Fibroblast of lung (primary cell): ENCODE results near the gene PAK6. TPM values are rescaled to one million over a fixed set of nuclear protein-coding genes. Genes with fewer than 3 reads are reported as not detected.

Source experiments
- DNase-seq, 2 donors: peaks; one replicate each; pipeline versions ENCODE4 v3.0.0 to v3.0.0-alpha.2; 2010; ENCODE audit warnings: low read depth in 2 of 2
- H2AFZ ChIP-seq: 2 replicates; pipeline ENCODE4 v1.5.1; 2012; ENCODE audit warnings: low read length, control low read depth, inconsistent platforms
- H3K27ac ChIP-seq: 2 replicates; pipeline ENCODE4 v1.5.1; 2011; ENCODE audit warnings: low read length, control low read depth; ENCODE audit not compliant: insufficient read depth
- H3K27me3 ChIP-seq: 2 replicates; pipeline ENCODE4 v1.5.1; 2011; ENCODE audit warnings: mild to moderate bottlenecking, low read length; ENCODE audit not compliant: control insufficient read depth, insufficient read depth
- H3K36me3 ChIP-seq: 2 replicates; pipeline ENCODE4 v1.5.1; 2011; ENCODE audit warnings: low read length; ENCODE audit not compliant: control insufficient read depth, insufficient read depth
- H3K4me1 ChIP-seq: 2 replicates; pipeline ENCODE4 v1.5.1; 2011; ENCODE audit warnings: low read length; ENCODE audit not compliant: control insufficient read depth, insufficient read depth; ENCODE audit errors: extremely low read depth
- H3K4me2 ChIP-seq: 2 replicates; pipeline ENCODE4 v1.5.1; 2011; ENCODE audit warnings: low read length, control low read depth; ENCODE audit not compliant: insufficient read depth; ENCODE audit errors: extremely low read depth
- H3K4me3 ChIP-seq, 4 experiments: fragments of 200-600 bp in 1 of 4; sonication (generic) in 1 of 4; replicated peaks in 1 of 4; 2 replicates each; pipeline ENCODE4 v1.5.1; 2011 to 2016; ENCODE audit warnings: low read length in 4 of 4, low read depth in 3 of 4, mild to moderate bottlenecking in 3 of 4, control low read depth in 2 of 4, inconsistent platforms in 1 of 4, mixed read lengths in 1 of 4; ENCODE audit not compliant: insufficient read depth in 1 of 4; ENCODE audit errors: control extremely low read depth in 1 of 4
- H3K79me2 ChIP-seq: 2 replicates; pipeline ENCODE4 v1.5.1; 2012; ENCODE audit warnings: mild to moderate bottlenecking, low read length, inconsistent platforms; ENCODE audit not compliant: control insufficient read depth, insufficient read depth
- H3K9ac ChIP-seq: 2 replicates; pipeline ENCODE4 v1.5.1; 2011; ENCODE audit warnings: mild to moderate bottlenecking, low read length, control low read depth; ENCODE audit not compliant: insufficient read depth
- H3K9me3 ChIP-seq: 2 replicates; pipeline ENCODE4 v1.5.1; 2012; ENCODE audit warnings: low read depth, low read length; ENCODE audit not compliant: control insufficient read depth, insufficient read depth
- H4K20me1 ChIP-seq: 2 replicates; pipeline ENCODE4 v1.5.1; 2011; ENCODE audit warnings: low read length; ENCODE audit not compliant: control insufficient read depth, insufficient read depth; ENCODE audit errors: extremely low read depth
- CTCF ChIP-seq, 2 donors: IDR thresholded peaks in 1 of 2; conservative IDR thresholded peaks in 1 of 2; 1 replicate in 1 of 2; 2 replicates in 1 of 2; pipeline ENCODE4 v1.5.1; 2011 to 2012; ENCODE audit warnings: low read length in 2 of 2, control low read depth in 1 of 2, inconsistent platforms in 1 of 2, low read depth in 1 of 2, mild to moderate bottlenecking in 1 of 2
- EZH2 ChIP-seq: IDR thresholded peaks from 2 replicates; pipeline ENCODE4 v1.5.1; 2012; ENCODE audit warnings: low read length, control low read depth, mild to moderate bottlenecking; ENCODE audit errors: missing control alignments
- polyA plus RNA-seq, 2 donors: library from polyadenylated mRNA; depleted of rRNA in 1 of 2; stranded (reverse) in 1 of 2; unstranded in 1 of 2; fragments of >200 nt; gene quantifications; 2 replicates each; pipeline ENCODE4 v1.2.1, GENCODE V29; 2011 to 2012; ENCODE audit warnings: missing spikeins in 1 of 2
- total RNA-seq: library from RNA; depleted of rRNA; stranded (reverse); fragments of >200 nt; gene quantifications from 2 replicates; pipeline ENCODE4 v1.2.1, GENCODE V29; 2014

PAK6 gene
- total and polyA plus RNA-seq, 2 donors (not counting 1 experiment from before 2014, with no cell fraction given) = 0.03 TPM; not detected in 1

- Histone ChIP-seq H3K27ac (no peak overlapping the region), H3K9ac (no peak overlapping the region), H3K4me1 (peaks cover 4% of the 10 kb centered on the region), H3K9me3 (no peaks in the 10 kb centered on the region), H2AFZ (no peak overlapping the region), H3K4me3 (no peak overlapping the region), H3K4me2 (no peak overlapping the region), H3K36me3 (no peaks in the 10 kb centered on the region), H3K79me2 (no peaks in the 10 kb centered on the region), H3K27me3 (peaks cover 8% of the 10 kb centered on the region), H4K20me1 (no peaks in the 10 kb centered on the region)
- no peak for TF ChIP-seq EZH2
- TF ChIP-seq CTCF (conservative IDR thresholded peaks at IDR 0.05 in 1 of 2, IDR thresholded peaks at IDR 0.05 in 1 of 2; ENCODE audit: low read depth in 1 of 2, low read length in 2 of 2) = no peak
- DNase-seq = no peak
These were observed 3.7 kb downstream of the PAK6 start for GRCh38 chr15:40242601-40243000.

GRCh38 chr15:40243126-40243810 lies 4.4 kb downstream of the PAK6 start:
- no peak for TF ChIP-seq CTCF (conservative IDR thresholded peaks at IDR 0.05 in 1 of 2, IDR thresholded peaks at IDR 0.05 in 1 of 2; ENCODE audit: low read depth in 1 of 2, low read length in 2 of 2)
- no peak for TF ChIP-seq EZH2
- peaks cover 4% of the 10 kb centered on the region for H3K4me1 ChIP-seq
- H3K27ac ChIP-seq = no peak overlapping the region
- peaks cover 8% of the 10 kb centered on the region for H3K27me3 ChIP-seq
- H2AFZ ChIP-seq = no peak overlapping the region
- H3K4me3 ChIP-seq = no peak overlapping the region
- no peak overlapping the region for H3K9ac ChIP-seq
- H4K20me1 ChIP-seq = no peaks in the 10 kb centered on the region
- H3K9me3 ChIP-seq = no peaks in the 10 kb centered on the region
- no peaks in the 10 kb centered on the region for H3K79me2 ChIP-seq
- no peak for DNase-seq
- H3K4me2 ChIP-seq = no peak overlapping the region
- H3K36me3 ChIP-seq = no peaks in the 10 kb centered on the region

- Histone ChIP-seq H3K9me3 (no peaks in the 10 kb centered on the region), H3K4me3 (no peak overlapping the region), H3K4me1 (no peaks in the 10 kb centered on the region), H3K9ac (no peak overlapping the region), H3K4me2 (no peak overlapping the region), H3K27me3 (peaks cover 8% of the 10 kb centered on the region), H3K27ac (no peak overlapping the region), H3K79me2 (no peaks in the 10 kb centered on the region), H3K36me3 (no peaks in the 10 kb centered on the region), H2AFZ (no peak overlapping the region), H4K20me1 (no peaks in the 10 kb centered on the region)
- no peak for TF ChIP-seq EZH2
- no peak for TF ChIP-seq CTCF (conservative IDR thresholded peaks at IDR 0.05 in 1 of 2, IDR thresholded peaks at IDR 0.05 in 1 of 2; ENCODE audit: low read depth in 1 of 2, low read length in 2 of 2)
- no peak for DNase-seq
These were observed 6.2 kb downstream of the PAK6 start for GRCh38 chr15:40244961-40245523.
